Mesenchymal stem cell (in vitro differentiated cells and primary cell): Measurements from ENCODE around the gene B3GALT4.

Source experiments
- DNase-seq: peaks from one replicate; pipeline ENCODE4 v3.0.0-alpha.2; 2013
- H2AFZ ChIP-seq: one replicate; pipeline ENCODE4 v1.6.1; 2013; ENCODE audit warnings: low read depth, mild to moderate bottlenecking, control low read depth, inconsistent platforms, low read length, moderate library complexity
- H2AK5ac ChIP-seq: 2 replicates; pipeline ENCODE4 v1.6.1; 2013; ENCODE audit warnings: low read length, moderate library complexity, mild to moderate bottlenecking, inconsistent platforms; ENCODE audit not compliant: severe bottlenecking
- H2BK120ac ChIP-seq: one replicate; pipeline ENCODE4 v1.6.1; 2013; ENCODE audit warnings: low read depth, mild to moderate bottlenecking, inconsistent platforms, low read length, moderate library complexity
- H2BK12ac ChIP-seq, 2 experiments: one replicate each; pipeline ENCODE4 v1.6.1; 2013; ENCODE audit warnings: inconsistent platforms in 2 of 2, low read length in 2 of 2, mild to moderate bottlenecking in 2 of 2, moderate library complexity in 2 of 2, control low read depth in 1 of 2
- H2BK15ac ChIP-seq: one replicate; pipeline ENCODE4 v1.6.1; 2013; ENCODE audit warnings: mild to moderate bottlenecking, low read depth, inconsistent platforms; ENCODE audit not compliant: poor library complexity, severe bottlenecking
- H2BK5ac ChIP-seq: 2 replicates; pipeline ENCODE4 v1.6.1; 2013; ENCODE audit warnings: low read depth, mild to moderate bottlenecking, low read length, control low read depth, inconsistent platforms; ENCODE audit not compliant: poor library complexity, severe bottlenecking
- H3K14ac ChIP-seq, 2 experiments: one replicate each; pipeline ENCODE4 v1.6.1; 2013; ENCODE audit warnings: inconsistent platforms in 2 of 2, low read length in 2 of 2, control low read depth in 1 of 2, mild to moderate bottlenecking in 1 of 2, moderate library complexity in 1 of 2
- H3K18ac ChIP-seq, 2 experiments: one replicate each; pipeline ENCODE4 v1.6.1; 2013; ENCODE audit warnings: inconsistent platforms in 2 of 2, low read length in 2 of 2, control low read depth in 1 of 2, low read depth in 1 of 2, mild to moderate bottlenecking in 1 of 2
- H3K23ac ChIP-seq, 2 experiments: one replicate each; pipeline ENCODE4 v1.6.1; 2013; ENCODE audit warnings: inconsistent platforms in 2 of 2, low read length in 2 of 2, mild to moderate bottlenecking in 2 of 2, moderate library complexity in 2 of 2, control low read depth in 1 of 2
- H3K27ac ChIP-seq: 2 replicates; pipeline ENCODE4 v1.5.1; 2013; ENCODE audit warnings: mild to moderate bottlenecking, moderate library complexity, low read length, control low read depth, inconsistent platforms; ENCODE audit not compliant: poor library complexity, severe bottlenecking
- H3K27me3 ChIP-seq, 2 experiments: 2 replicates each; pipeline versions ENCODE4 v1.6.1 to v1.7.0; 2013; ENCODE audit warnings: low read length in 2 of 2, mild to moderate bottlenecking in 2 of 2, moderate library complexity in 2 of 2, control low read depth in 1 of 2, inconsistent platforms in 1 of 2; ENCODE audit not compliant: control insufficient read depth in 1 of 2, insufficient read depth in 1 of 2
- H3K36me3 ChIP-seq, 2 experiments: 2 replicates each; pipeline versions ENCODE4 v1.6.1 to v1.7.0; 2013; ENCODE audit warnings: low read length in 2 of 2, control low read depth in 1 of 2, inconsistent platforms in 1 of 2, low read depth in 1 of 2, mild to moderate bottlenecking in 1 of 2; ENCODE audit not compliant: insufficient read depth in 2 of 2, control insufficient read depth in 1 of 2
- H3K4ac ChIP-seq, 2 experiments: one replicate each; pipeline ENCODE4 v1.6.1; 2013; ENCODE audit warnings: inconsistent platforms in 2 of 2, low read length in 2 of 2, mild to moderate bottlenecking in 2 of 2, moderate library complexity in 2 of 2, control low read depth in 1 of 2, low read depth in 1 of 2
- H3K4me1 ChIP-seq: 2 replicates; pipeline ENCODE4 v1.6.1; 2013; ENCODE audit warnings: low read depth, low read length, control low read depth; ENCODE audit not compliant: control insufficient read depth, insufficient read depth
- H3K4me2 ChIP-seq: 2 replicates; pipeline ENCODE4 v1.6.1; 2013; ENCODE audit warnings: low read length, mild to moderate bottlenecking, inconsistent platforms; ENCODE audit not compliant: poor library complexity, severe bottlenecking
- H3K4me3 ChIP-seq, 2 experiments: 2 replicates each; pipeline versions ENCODE4 v1.5.1 to v1.7.0; 2013; ENCODE audit warnings: low read length in 2 of 2, mild to moderate bottlenecking in 2 of 2, control low read depth in 1 of 2, low read depth in 1 of 2; ENCODE audit not compliant: insufficient read depth in 1 of 2
- H3K79me1 ChIP-seq: replicated peaks from 2 replicates; pipeline ENCODE4 v1.6.1; 2013; ENCODE audit warnings: mild to moderate bottlenecking, control low read depth, low read length, inconsistent platforms; ENCODE audit not compliant: poor library complexity, severe bottlenecking
- H3K9ac ChIP-seq: 2 replicates; pipeline ENCODE4 v1.7.0; 2013; ENCODE audit warnings: mild to moderate bottlenecking, low read length, moderate library complexity
- H3K9me3 ChIP-seq: 2 replicates; pipeline ENCODE4 v1.7.0; 2013; ENCODE audit warnings: mild to moderate bottlenecking, low read length; ENCODE audit not compliant: control insufficient read depth
- H4K8ac ChIP-seq: one replicate; pipeline ENCODE4 v1.6.1; 2013; ENCODE audit warnings: inconsistent platforms, mild to moderate bottlenecking, low read length, moderate library complexity
- H4K91ac ChIP-seq: one replicate; pipeline ENCODE4 v1.6.1; 2013; ENCODE audit warnings: mild to moderate bottlenecking, low read length, inconsistent platforms
- WGBS: methylation state at CpG from one replicate; pipeline ENCODE4 v1.1.7; 2013; ENCODE audit warnings: mixed read lengths; 5-methylcytosine and 5-hydroxymethylcytosine counted together

Gene B3GALT4

GRCh38 chr6:33277663-33278391 is 904 bp downstream of the B3GALT4 start:
- peaks cover 73 to 89% of the 10 kb centered on the region in 2 experiments for H3K36me3 ChIP-seq
- no peak overlapping the region for H2AK5ac ChIP-seq
- H3K27ac ChIP-seq = peak overlapping the region; percentile 55
- H4K8ac ChIP-seq = peak overlapping the region; percentile 71
- H3K27me3 ChIP-seq = no peaks in the 10 kb centered on the region
- H3K4ac ChIP-seq = peak overlapping the region; percentile 29 to 49
- 56% methylated on average over 39 of the region's 39 CpGs for WGBS
- peak overlapping the region; percentile 95 for H4K91ac ChIP-seq
- no peak overlapping the region for H2BK5ac ChIP-seq
- H3K4me1 ChIP-seq = peaks cover 40% of the 10 kb centered on the region
- H2BK120ac ChIP-seq = no peak overlapping the region
- H3K4me3 ChIP-seq = peak overlapping the region; percentile 64 to 79
- peak overlapping the region; percentile 80 to 94 for H3K18ac ChIP-seq
- H2BK12ac ChIP-seq = peak overlapping the region in 1 of 2 experiments; percentile 5
- peak overlapping the region; percentile 62 for H3K4me2 ChIP-seq
- no peak for DNase-seq
- peak overlapping the region; percentile 99 for H3K9ac ChIP-seq
- H2AFZ ChIP-seq = no peak overlapping the region
- peak overlapping the region in 1 of 2 experiments; percentile 1 for H3K23ac ChIP-seq
- H3K79me1 ChIP-seq = peaks cover 14% of the 10 kb centered on the region
- no peak overlapping the region for H3K14ac ChIP-seq
- no peaks in the 10 kb centered on the region for H3K9me3 ChIP-seq
- H2BK15ac ChIP-seq = peak overlapping the region; percentile 71

- H3K9me3 ChIP-seq = no peaks in the 10 kb centered on the region
- peaks cover 40% of the 10 kb centered on the region for H3K4me1 ChIP-seq
- H2AFZ ChIP-seq = no peak overlapping the region
- peaks cover 77 to 87% of the 10 kb centered on the region in 2 experiments for H3K36me3 ChIP-seq
- H2AK5ac ChIP-seq = peak overlapping the region; percentile 11
- peak overlapping the region; percentile 95 for H4K91ac ChIP-seq
- H3K27ac ChIP-seq = no peak overlapping the region
- no peak overlapping the region for H3K14ac ChIP-seq
- H3K4me3 ChIP-seq = peak overlapping the region in 1 of 2 experiments; percentile 79
- no peak overlapping the region for H3K4me2 ChIP-seq
- no peak for DNase-seq
- peak overlapping the region; percentile 99 for H3K9ac ChIP-seq
- H2BK120ac ChIP-seq = no peak overlapping the region
- no peak overlapping the region for H4K8ac ChIP-seq
- no peak overlapping the region for H3K4ac ChIP-seq
- peak overlapping the region in 1 of 2 experiments; percentile 5 for H2BK12ac ChIP-seq
- no peak overlapping the region for H3K18ac ChIP-seq
- H3K79me1 ChIP-seq = peaks cover 17% of the 10 kb centered on the region
- H3K27me3 ChIP-seq = no peaks in the 10 kb centered on the region
- no peak overlapping the region for H3K23ac ChIP-seq
- no peak overlapping the region for H2BK5ac ChIP-seq
- WGBS = 90% methylated on average over 6 of the region's 9 CpGs
- H2BK15ac ChIP-seq = no peak overlapping the region
Observed at GRCh38 chr6:33278392-33278741, 1.4 kb downstream of the B3GALT4 start.

- Histone ChIP-seq H3K27ac (no peak overlapping the region), H3K9ac (no peak overlapping the region), H4K8ac (no peak overlapping the region), H2BK5ac (no peak overlapping the region), H4K91ac (no peak overlapping the region), H3K14ac (no peak overlapping the region), H2BK15ac (no peak overlapping the region), H3K79me1 (peaks cover 17% of the 10 kb centered on the region), H3K4me1 (peaks cover 40% of the 10 kb centered on the region), H3K18ac (no peak overlapping the region), H2AK5ac (no peak overlapping the region), H3K4ac (no peak overlapping the region), H3K4me2 (no peak overlapping the region), H2AFZ (no peak overlapping the region), H3K27me3 (no peaks in the 10 kb centered on the region), H2BK12ac (no peak overlapping the region), H3K36me3 (peaks cover 80 to 87% of the 10 kb centered on the region in 2 experiments), H3K9me3 (no peaks in the 10 kb centered on the region), H3K4me3 (no peak overlapping the region), H2BK120ac (no peak overlapping the region), H3K23ac (no peak overlapping the region)
- 98% methylated on average over 2 of the region's 3 CpGs for WGBS
- DNase-seq = no peak
Observed at GRCh38 chr6:33278810-33279209, 1.9 kb downstream of the B3GALT4 start.

GRCh38 chr6:33279257-33279695 is 2.4 kb downstream of the B3GALT4 start:
- Histone ChIP-seq H3K27ac (no peak overlapping the region), H4K8ac (no peak overlapping the region), H3K4ac (no peak overlapping the region), H2BK15ac (no peak overlapping the region), H2BK5ac (no peak overlapping the region), H4K91ac (no peak overlapping the region), H3K14ac (no peak overlapping the region), H3K4me3 (no peak overlapping the region), H3K79me1 (peaks cover 19% of the 10 kb centered on the region), H3K23ac (no peak overlapping the region), H3K9ac (no peak overlapping the region), H2BK12ac (no peak overlapping the region), H3K27me3 (no peaks in the 10 kb centered on the region), H3K9me3 (no peaks in the 10 kb centered on the region), H2BK120ac (no peak overlapping the region), H3K18ac (no peak overlapping the region), H3K4me1 (peaks cover 37% of the 10 kb centered on the region), H3K36me3 (peaks cover 80 to 87% of the 10 kb centered on the region in 2 experiments), H2AK5ac (no peak overlapping the region), H2AFZ (no peak overlapping the region), H3K4me2 (no peak overlapping the region)
- no peak for DNase-seq
- 96% methylated on average over 11 of the region's 13 CpGs for whole genome bisulfite sequencing
